ENCODE results near the gene LACRT. TPM values are rescaled to one million over a fixed set of nuclear protein-coding genes. Genes with fewer than 3 reads are reported as not detected.

Gene LACRT
- total RNA-seq, 2 donors from 2014 or later: not detected

DNA sequence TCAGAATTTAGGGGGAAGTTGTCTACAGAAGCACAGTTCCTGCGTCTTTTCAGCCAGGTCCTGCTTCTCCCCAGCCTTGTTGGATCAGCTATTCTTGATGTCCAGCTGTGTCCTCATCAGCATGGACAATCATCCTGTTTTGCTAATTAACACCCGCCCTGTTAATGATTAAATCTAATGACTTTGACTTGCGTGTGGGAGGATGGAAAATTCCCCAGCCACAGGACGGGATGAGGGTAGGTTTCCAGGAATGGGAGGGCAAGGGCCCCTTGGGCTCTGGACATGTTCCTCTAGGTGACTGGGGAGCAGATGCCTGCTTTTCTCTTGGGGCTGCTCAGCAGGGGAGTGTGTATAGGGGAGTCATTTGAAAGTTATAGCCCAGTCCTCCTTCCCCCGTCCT lies 41.0 kb downstream of the LACRT start:
- Histone ChIP-seq H3K4me1 (ENCODE audit: control insufficient read depth in 1 of 2, low read depth in 2 of 2) (peaks cover 0 to 17% of the 10 kb centered on the region in 2 donors), H3K4me3 (no peak overlapping the region), H3K9me3 (no peaks in the 10 kb centered on the region), H3K27me3 (replicated peaks; ENCODE audit: insufficient read depth) (no peaks in the 10 kb centered on the region), H3K36me3 (no peaks in the 10 kb centered on the region), H3K27ac (no peak overlapping the region)
- TF ChIP-seq, protein P1, sequence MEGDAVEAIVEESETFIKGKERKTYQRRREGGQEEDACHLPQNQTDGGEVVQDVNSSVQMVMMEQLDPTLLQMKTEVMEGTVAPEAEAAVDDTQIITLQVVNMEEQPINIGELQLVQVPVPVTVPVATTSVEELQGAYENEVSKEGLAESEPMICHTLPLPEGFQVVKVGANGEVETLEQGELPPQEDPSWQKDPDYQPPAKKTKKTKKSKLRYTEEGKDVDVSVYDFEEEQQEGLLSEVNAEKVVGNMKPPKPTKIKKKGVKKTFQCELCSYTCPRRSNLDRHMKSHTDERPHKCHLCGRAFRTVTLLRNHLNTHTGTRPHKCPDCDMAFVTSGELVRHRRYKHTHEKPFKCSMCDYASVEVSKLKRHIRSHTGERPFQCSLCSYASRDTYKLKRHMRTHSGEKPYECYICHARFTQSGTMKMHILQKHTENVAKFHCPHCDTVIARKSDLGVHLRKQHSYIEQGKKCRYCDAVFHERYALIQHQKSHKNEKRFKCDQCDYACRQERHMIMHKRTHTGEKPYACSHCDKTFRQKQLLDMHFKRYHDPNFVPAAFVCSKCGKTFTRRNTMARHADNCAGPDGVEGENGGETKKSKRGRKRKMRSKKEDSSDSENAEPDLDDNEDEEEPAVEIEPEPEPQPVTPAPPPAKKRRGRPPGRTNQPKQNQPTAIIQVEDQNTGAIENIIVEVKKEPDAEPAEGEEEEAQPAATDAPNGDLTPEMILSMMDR (IDR thresholded peaks at IDR 0.05): no peak
- ATAC-seq (ENCODE audit: insufficient number of reproducible peaks, low FRiP score, low read depth) (no peak), DNase-seq (ENCODE audit: low spot score) (no peak)

- no peak overlapping the region for H3K4me3 ChIP-seq
- no peak for DNase-seq (ENCODE audit: low spot score)
- peaks cover 0 to 20% of the 10 kb centered on the region in 2 donors for H3K4me1 ChIP-seq (ENCODE audit: control insufficient read depth in 1 of 2, low read depth in 2 of 2)
- H3K27ac ChIP-seq: no peak overlapping the region
- no peaks in the 10 kb centered on the region for H3K36me3 ChIP-seq
- H3K27me3 ChIP-seq (replicated peaks; ENCODE audit: insufficient read depth): no peaks in the 10 kb centered on the region
- ATAC-seq (ENCODE audit: insufficient number of reproducible peaks, low FRiP score, low read depth): no peak
- H3K9me3 ChIP-seq: no peaks in the 10 kb centered on the region
- TF ChIP-seq, protein P1 (IDR thresholded peaks at IDR 0.05): no peak
These were observed 41.6 kb downstream of the LACRT start for GRCh38 chr12:54593135-54593534.

DNA sequence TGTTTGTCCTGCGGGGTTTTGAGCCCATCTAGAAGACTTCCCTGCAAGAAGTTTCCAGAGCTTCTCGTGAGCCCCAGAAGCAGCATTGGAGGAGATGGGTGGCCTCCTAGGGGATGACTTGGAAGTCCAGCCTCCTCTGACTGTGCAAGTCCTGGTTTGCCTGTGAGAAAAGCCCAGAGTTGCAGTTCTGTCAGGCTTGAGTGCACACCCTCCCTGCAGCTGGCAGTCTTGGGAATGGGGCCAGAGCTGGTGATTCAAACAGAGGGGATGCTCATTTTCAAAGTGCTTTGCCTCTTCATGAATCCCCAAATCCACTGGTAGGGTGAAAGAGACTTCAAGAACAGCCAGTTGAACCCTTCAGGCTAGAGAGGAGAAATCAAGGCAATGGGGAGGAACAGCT lies 42.4 kb downstream of the LACRT start:
- no peak overlapping the region for H3K4me3 ChIP-seq
- no peaks in the 10 kb centered on the region for H3K36me3 ChIP-seq
- no peak for ATAC-seq (ENCODE audit: insufficient number of reproducible peaks, low FRiP score, low read depth)
- H3K27me3 ChIP-seq (replicated peaks; ENCODE audit: insufficient read depth): no peaks in the 10 kb centered on the region
- no peaks in the 10 kb centered on the region for H3K9me3 ChIP-seq
- H3K27ac ChIP-seq: no peak overlapping the region
- no peak for DNase-seq (ENCODE audit: low spot score)
- TF ChIP-seq, protein P1 (IDR thresholded peaks at IDR 0.05): no peak
- H3K4me1 ChIP-seq (ENCODE audit: control insufficient read depth in 1 of 2, low read depth in 2 of 2): peaks cover 3 to 29% of the 10 kb centered on the region in 2 donors

- H3K27me3 ChIP-seq (replicated peaks; ENCODE audit: insufficient read depth): no peaks in the 10 kb centered on the region
- H3K27ac ChIP-seq: peak overlapping the region; percentile 6 to 69
- H3K9me3 ChIP-seq: no peaks in the 10 kb centered on the region
- TF ChIP-seq, protein P1 (IDR thresholded peaks at IDR 0.05): no peak
- H3K4me1 ChIP-seq (ENCODE audit: control insufficient read depth in 1 of 2, low read depth in 2 of 2): peaks cover 3 to 40% of the 10 kb centered on the region in 2 donors
- no peak for DNase-seq (ENCODE audit: low spot score)
- H3K4me3 ChIP-seq: no peak overlapping the region
- no peaks in the 10 kb centered on the region for H3K36me3 ChIP-seq
- ATAC-seq (ENCODE audit: insufficient number of reproducible peaks, low FRiP score, low read depth): no peak
These were observed 43.6 kb downstream of the LACRT start for GRCh38 chr12:54590978-54591591.

DNA sequence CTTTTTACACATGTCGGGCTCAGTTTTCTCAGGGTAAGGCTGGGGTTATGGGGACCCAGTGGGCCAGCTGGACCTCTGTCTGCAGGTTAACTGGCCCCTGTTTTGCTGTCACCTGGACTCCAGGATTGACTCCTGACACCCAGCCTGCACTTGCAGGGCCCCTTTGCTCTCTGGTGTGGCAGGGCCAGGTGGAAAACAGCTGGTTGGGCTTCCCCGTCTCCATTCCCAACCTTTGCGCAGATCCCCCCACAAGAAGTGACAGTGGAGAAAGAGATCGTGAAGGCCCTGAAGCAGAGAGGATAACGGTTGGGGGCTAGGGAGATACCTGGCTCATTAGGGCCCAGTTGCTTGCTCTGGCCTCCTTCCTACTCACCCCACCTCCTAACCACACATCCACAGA lies 44.7 kb downstream of the LACRT start:
- H3K27ac ChIP-seq: no peak overlapping the region
- DNase-seq (ENCODE audit: low spot score) (no peak), ATAC-seq (ENCODE audit: insufficient number of reproducible peaks, low FRiP score, low read depth) (no peak)
- H3K9me3 ChIP-seq: no peaks in the 10 kb centered on the region
- no peaks in the 10 kb centered on the region for H3K36me3 ChIP-seq
- TF ChIP-seq, protein P1 (IDR thresholded peaks at IDR 0.05): no peak
- no peaks in the 10 kb centered on the region for H3K27me3 ChIP-seq (replicated peaks; ENCODE audit: insufficient read depth)
- no peak overlapping the region for H3K4me3 ChIP-seq
- peaks cover 3 to 40% of the 10 kb centered on the region in 2 donors for H3K4me1 ChIP-seq (ENCODE audit: control insufficient read depth in 1 of 2, low read depth in 2 of 2)

Measured in thoracic aorta (tissue), 2 donors.